Measurements from ENCODE around the gene GLG1.
A peak's percentile ranks its signal among the peaks of the same experiment; 100 is the strongest.

GLG1 gene

GRCh38 chr16:74606521-74607309, at the start of gene GLG1:
Gene GLG1, minus strand, starts transcription at chr16:74607114. Its CDS starts 20 bp downstream, at chr16:74607094.
- peak; percentile 91 for DNase-seq

DNA sequence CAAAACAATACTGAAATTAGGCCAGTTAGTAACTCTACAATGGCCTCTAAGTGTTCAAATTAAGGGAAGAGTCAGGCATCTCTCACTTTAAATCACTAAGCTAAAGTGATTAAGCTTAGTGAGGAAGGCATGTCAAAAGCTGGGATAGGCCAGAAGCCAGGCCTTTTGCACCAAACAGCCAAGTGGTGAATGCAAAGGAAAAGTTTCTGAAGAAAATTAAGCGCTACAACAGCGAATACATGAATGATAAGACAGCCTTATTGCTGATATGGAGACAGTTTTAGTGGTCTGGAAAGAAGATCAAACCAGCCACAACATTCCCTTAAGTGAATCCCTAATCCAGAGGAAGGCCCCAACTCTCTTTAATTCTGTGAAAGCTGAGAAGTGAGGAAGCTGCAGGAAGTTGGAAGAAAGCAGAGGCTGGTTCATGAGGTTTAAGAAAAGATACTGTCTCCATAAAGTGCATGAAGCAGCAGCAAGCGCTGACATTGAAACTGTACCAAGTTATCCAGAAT, 47.7 kb upstream of the GLG1 start:
- DNase-seq = no peak

DNA sequence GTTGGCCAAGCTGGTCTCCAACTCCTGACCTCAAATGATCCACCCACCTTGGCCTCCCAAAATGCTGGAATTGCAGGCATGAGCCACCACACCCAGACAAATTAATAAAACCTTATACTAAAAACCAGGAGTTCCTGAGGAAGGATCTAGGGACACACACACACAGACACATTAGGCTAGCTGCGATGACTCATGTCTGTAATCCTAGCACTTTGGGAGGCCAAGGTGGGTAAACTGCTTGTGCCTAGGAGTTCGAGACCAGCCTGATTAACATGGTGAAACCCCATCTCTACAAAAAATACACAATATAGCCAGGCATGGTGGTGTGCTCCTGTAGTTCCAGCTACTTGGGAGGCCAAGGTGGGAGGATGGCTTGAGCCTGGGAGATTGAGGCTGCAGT, 46.0 kb upstream of the GLG1 start:
- peak; percentile 33 for DNase-seq

GRCh38 chr16:74652249-74652648, 45.3 kb upstream of the GLG1 start:
- no peak for DNase-seq

DNA sequence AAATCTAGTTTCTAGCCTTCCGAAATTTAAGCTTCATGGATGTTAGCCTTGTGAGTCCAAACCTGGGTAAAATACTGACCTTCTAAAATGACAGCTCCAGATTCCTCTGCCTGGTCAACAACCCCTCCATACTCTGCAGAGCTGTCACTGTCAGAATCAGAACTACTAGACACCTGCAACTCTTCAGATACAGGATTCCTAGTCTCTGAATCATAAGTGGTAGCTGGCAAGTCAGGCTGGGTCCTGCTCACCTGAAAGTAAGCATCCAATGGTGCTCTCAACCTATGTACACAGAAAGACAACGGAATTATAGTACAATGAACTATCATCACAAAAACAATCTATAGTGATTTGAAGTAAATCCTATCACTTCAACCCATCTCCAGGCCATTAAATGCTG, 44.9 kb upstream of the GLG1 start:
- DNase-seq = no peak

GRCh38 chr16:74650966-74651567, 44.2 kb upstream of the GLG1 start:
- no peak for DNase-seq

- DNase-seq = no peak
Measured at GRCh38 chr16:74649839-74650504, 43.1 kb upstream of the GLG1 start.

GRCh38 chr16:74641969-74642368, 35.1 kb upstream of the GLG1 start:
- no peak for DNase-seq

- DNase-seq = no peak
Measured at GRCh38 chr16:74637742-74638453, 31.0 kb upstream of the GLG1 start.

GRCh38 chr16:74635303-74635702, 28.4 kb upstream of the GLG1 start:
- no peak for DNase-seq

DNA sequence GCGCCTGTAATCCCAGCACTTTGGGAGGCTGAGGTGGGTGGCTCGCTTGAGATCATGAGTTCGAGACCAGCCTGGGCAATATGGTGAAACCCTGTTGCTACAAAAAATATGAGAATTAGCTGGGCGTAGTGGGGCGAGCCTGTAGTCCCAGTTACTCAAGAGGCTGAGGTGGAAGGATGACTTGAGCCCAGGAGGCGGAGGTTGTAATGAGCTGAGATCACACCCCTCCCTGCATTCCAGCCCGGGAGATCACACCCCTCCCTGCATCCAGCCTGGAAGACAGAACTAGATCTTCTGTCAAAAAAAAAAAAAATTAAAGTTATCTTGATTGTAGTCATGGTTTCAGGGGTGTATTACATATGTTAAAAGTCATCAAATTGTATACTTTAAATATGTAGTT, 26.8 kb upstream of the GLG1 start:
- DNase-seq = no peak

DNA sequence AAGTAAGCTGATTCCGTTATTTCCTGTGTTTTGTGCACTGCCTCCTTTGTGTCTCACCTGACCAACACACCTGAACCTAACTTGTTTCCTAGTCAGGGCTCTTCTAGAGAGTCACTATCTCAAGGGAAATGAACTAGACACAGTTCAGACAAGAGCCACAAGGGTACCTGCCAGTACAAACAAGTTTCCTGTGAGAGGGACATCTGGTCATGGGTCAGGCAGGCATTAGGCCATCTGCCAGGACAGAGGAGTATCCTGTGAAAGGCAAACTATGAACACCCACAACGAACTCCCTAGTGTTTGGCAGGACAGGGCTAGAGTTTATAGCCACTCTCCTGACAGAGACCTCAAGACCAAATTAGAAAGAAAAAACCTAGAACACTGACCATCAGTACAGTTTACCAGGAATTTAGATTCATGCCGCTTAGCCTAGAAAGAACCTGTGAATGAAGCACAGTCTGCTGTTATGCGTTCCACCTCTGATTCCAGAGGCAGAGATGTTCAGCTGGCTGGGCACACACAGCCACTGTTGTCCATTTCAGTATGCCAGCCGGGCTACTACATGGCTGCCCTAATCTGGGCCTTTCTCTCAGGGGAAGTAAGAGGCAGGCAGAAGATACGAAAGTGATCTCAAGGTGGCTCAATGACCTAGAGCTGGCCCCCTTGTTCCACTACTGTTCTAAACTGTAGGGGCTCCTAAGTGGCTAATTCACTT, 20.7 kb upstream of the GLG1 start:
- DNase-seq = no peak

DNA sequence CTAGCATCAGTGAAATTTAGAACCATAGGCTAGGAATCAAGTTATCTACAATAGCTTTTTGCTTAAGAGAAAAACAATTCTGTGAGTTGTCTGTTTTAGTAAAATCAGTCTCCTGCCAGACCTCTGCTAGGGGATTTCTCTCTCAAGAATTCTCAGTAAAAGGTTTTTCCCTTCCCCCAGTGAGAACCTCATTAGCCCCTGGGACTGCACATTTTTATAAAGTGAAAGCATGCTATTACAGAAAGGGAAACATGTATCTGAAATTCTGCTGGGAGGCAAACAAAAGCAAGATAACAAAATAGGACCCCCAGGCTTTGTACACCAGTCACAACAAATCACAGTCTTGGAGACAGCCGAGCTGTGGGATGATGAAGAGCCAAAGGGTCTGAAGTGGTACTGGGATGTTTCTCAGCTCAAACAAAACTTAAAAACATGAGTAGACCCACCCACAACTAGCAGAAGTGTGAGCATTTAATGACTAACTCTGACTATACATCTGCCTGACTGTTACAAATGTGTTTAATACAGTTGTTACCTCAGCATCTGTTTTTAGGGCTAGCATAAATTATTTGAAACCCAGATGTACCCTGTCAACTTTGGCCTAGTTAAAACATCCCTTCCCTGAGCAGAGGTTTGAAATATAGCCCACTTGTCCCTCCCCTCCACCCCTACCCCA, 20.0 kb upstream of the GLG1 start:
- DNase-seq = no peak

- DNase-seq = no peak
Measured at GRCh38 chr16:74625500-74626350, 18.8 kb upstream of the GLG1 start.

- no peak for DNase-seq
Measured at GRCh38 chr16:74623839-74624235, 16.9 kb upstream of the GLG1 start.

DNA sequence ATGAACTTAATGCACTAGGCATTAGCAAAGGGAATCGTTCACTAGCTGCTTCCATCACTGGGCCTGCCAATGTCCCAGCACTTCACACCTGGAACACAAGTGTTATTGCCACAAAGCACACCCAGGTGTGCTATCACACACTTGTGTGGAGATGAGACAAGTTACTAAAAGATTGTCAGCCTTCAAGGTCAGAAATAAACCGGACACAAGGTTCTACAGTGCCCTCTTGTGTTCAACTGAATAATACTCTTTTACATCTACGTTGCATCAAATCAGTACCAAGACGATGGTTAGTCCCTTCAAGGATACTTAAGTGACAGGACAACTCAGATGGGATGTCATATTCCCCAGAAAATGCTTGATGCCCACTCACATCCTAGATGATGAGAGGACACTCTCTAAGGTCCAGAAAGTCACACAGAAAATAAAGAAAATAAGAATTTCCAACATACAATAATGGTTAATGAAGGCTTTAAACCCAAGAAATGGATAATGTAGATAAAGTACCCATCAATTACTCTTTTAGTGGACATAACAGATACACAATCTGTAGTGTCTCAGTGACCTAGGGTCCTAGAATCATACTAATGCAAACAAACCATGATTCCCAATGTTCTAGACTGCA, 16.4 kb upstream of the GLG1 start:
- DNase-seq = peak; percentile 42

GRCh38 chr16:74622005-74622404, 15.1 kb upstream of the GLG1 start:
- DNase-seq = no peak

DNA sequence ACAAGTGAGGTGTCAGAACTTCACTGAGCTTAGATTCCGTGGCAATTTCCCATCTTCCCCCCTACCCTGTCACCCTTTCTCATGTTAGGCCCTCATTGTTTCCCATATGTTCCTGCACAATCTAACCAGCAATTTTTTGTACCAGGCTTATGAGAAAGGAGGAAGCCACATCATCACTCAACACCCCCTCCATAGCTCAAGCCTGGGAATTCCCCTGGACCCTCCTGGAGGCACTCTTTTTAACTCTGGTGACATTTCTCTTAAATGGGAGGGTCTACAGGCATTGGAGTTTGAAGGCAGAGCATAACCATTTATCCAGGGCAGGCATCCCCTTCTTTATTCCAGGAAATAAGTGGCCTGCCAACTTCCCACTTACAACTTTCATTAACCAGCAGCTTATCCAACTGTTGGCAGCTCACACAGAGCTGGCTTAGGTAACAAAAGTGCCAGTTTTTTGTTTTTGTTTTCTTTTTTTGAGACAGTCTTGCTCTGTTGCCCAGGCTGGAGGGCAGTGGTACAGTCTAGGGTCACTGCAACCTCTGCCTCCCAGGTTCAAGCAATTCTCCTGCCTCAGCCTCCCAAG, 10.4 kb upstream of the GLG1 start:
- DNase-seq = no peak

DNA sequence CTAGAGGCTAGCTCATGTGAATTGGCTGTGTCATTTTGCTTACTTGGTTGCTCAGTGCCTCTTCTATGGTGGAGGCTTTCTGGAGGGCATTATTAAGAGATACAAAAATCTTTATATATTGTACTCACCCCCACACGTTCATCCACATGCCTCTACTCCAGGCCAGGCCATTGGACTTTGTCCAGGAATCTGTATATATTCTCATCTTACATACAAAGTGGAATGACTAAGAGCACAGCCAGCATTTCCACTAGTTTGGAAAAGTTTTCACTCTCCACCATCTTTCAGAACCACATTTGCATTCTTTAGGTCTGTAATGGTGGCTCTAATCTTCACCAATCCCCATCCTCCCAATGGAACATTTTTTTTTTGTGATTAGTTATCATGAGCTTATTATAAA, 4.8 kb upstream of the GLG1 start:
- peak; percentile 82 for DNase-seq

DNA sequence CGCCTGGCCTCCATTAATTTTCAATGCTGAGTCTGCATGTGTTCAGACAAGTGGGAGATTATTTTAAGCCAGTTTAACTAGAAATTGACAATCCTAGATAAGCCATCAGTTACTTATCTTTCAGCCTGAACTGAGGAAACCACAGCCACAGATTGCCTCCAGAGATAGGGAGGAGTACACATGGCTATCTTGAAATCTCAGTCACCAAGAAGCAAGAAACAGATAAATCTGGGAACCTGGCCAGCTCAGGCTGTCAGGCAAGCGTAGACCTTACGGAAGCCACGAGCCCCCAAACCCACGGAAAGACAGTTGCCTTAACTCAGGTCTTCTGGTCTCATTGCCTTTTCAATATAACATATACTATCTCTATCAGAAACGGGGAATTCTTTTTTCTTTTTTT, 2.0 kb upstream of the GLG1 start:
- peak; percentile 33 for DNase-seq
